Psoas muscle (tissue), 8 donors: ENCODE measurements around the gene RDX. TPM values are rescaled to one million over a fixed set of nuclear protein-coding genes. Genes with fewer than 3 reads are reported as not detected.

Experiments
- ATAC-seq, 4 donors: fragments of 200-7000 bp; cut with Tn5 transposase; one replicate each; pipeline ENCODE4 v1.9.1; 2020; ENCODE audit warnings: moderate library complexity in 3 of 4, mild to moderate bottlenecking in 2 of 4
- DNase-seq, 2 donors: peaks; one replicate each; pipeline ENCODE4 v3.0.0-alpha.2; 2020
- H3K27ac ChIP-seq: fragments of 200-600 bp; one replicate; pipeline ENCODE4 v1.8.0; 2022
- H3K27me3 ChIP-seq, 3 donors: fragments of 200-600 bp in 1 of 3; one replicate each; pipeline versions ENCODE4 v1.6.1 to v1.8.0; 2013 to 2022; ENCODE audit warnings: low read length in 2 of 3, mild to moderate bottlenecking in 2 of 3, moderate library complexity in 1 of 3; ENCODE audit not compliant: insufficient read depth in 3 of 3
- H3K36me3 ChIP-seq, 2 donors: fragments of 200-600 bp in 1 of 2; one replicate each; pipeline versions ENCODE4 v1.6.1 to v1.8.0; 2013 to 2022; ENCODE audit warnings: low read depth in 1 of 2, mild to moderate bottlenecking in 1 of 2, moderate library complexity in 1 of 2; ENCODE audit not compliant: insufficient read depth in 1 of 2
- H3K4me1 ChIP-seq: fragments of 200-600 bp; one replicate; pipeline ENCODE4 v1.8.0; 2022
- H3K4me3 ChIP-seq: fragments of 200-600 bp; one replicate; pipeline ENCODE4 v1.8.0; 2022; ENCODE audit warnings: mild to moderate bottlenecking
- H3K9me3 ChIP-seq: fragments of 200-600 bp; one replicate; pipeline ENCODE4 v1.8.0; 2022
- WGBS, 3 donors: extraction: QIAGEN DNeasy Blood & Tissue Kit; methylation state at CpG; one replicate each; pipeline versions ENCODE4 v1.1.6 to v1.1.7; 2013; 5-methylcytosine and 5-hydroxymethylcytosine counted together
- intact Hi-C, 2 donors: fragments of 100-400 bp; cut with DNase I; formaldehyde crosslinking; loops; one replicate each; pipeline versions ENCODE4 v1.11.0 to v1.14.2; 2022
- polyA plus RNA-seq, 3 donors: library from polyadenylated mRNA; stranded (reverse); fragments of 200-250 nt; gene quantifications; one replicate each; pipeline ENCODE4 v1.2.3, GENCODE V29; 2013
- total RNA-seq, 4 donors: library from RNA; stranded (reverse); fragmentation: NEBNext Ultra II Directional in 2 of 4; extraction: Animal tissue kit (Norgen Biotek cat#: 25700) in 2 of 4; gene quantifications; one replicate each; pipeline versions ENCODE4 v1.2.1 to v1.2.4, GENCODE V29; 2021 to 2023
- TF ChIP-seq, protein P1 (sequence below): fragments of 200-600 bp; IDR thresholded peaks from one replicate; pipeline ENCODE4 v1.8.0; 2022; ENCODE audit warnings: antibody characterized with exemption
- donor health status: healthy with polysubstance abuse.
- donor health status: DM: no; HTN: no; CAD: no; lungs with moderate emphysema.
- donor health status: Bipolar disorder and iron deficiency.
- donor health status: healthy.
- donor health status: DM: yes; HTN: yes; CAD: no.
- donor health status: DM: no; HTN: no; CAD: no.
- donor health status: DM: no; HTN: no; CAD: no.
- donor health status: DM: yes; HTN: yes; CAD: no.

The RDX gene
- total and polyA plus RNA-seq, 7 donors, result 27.8 to 206 (median 115) TPM

DNA sequence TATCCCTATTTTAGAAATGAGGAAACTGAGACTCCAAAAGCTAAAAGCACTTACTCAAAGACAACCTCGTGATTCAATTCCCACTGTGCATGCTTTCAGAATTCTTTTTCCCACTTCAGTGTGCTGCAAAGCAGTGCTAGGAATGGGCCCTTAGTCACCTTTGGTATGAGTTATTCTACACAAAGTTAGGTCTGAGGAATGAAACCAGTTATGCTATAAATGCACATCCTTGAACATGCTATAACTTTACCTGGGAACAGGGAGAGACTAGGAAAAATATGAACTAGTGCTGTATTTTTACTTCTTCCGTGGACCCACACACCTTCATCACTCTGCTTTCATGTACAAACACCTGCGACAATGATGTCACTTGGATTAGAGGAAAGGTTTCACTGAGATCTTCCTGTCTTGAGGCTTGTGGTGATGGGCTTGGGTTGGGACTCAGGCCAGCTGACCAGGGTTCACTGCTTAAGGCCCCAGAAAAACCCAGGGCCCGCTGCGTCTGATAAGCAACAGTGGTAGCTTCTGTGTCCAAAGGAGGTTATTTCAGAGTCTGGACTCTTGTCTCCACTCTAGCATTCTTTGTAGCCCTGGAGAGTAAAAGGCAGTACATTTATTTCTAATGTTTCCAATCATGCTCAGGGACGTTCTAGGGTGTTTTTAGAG, 121.6 kb downstream of the RDX start:
- no peaks in the 10 kb centered on the region for H3K36me3 ChIP-seq
- no peaks in the 10 kb centered on the region for H3K27me3 ChIP-seq
- no peak overlapping the region for H3K4me3 ChIP-seq
- no peak overlapping the region for H3K27ac ChIP-seq
- no peak for DNase-seq
- TF ChIP-seq, protein P1, sequence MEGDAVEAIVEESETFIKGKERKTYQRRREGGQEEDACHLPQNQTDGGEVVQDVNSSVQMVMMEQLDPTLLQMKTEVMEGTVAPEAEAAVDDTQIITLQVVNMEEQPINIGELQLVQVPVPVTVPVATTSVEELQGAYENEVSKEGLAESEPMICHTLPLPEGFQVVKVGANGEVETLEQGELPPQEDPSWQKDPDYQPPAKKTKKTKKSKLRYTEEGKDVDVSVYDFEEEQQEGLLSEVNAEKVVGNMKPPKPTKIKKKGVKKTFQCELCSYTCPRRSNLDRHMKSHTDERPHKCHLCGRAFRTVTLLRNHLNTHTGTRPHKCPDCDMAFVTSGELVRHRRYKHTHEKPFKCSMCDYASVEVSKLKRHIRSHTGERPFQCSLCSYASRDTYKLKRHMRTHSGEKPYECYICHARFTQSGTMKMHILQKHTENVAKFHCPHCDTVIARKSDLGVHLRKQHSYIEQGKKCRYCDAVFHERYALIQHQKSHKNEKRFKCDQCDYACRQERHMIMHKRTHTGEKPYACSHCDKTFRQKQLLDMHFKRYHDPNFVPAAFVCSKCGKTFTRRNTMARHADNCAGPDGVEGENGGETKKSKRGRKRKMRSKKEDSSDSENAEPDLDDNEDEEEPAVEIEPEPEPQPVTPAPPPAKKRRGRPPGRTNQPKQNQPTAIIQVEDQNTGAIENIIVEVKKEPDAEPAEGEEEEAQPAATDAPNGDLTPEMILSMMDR, result no peak
- H3K9me3 ChIP-seq, result no peaks in the 10 kb centered on the region
- 69 to 75% (median 74%) methylated on average over 6 of the region's 6 CpGs for WGBS, 3 donors
- intact Hi-C loops, result loop anchor here in 1 of 2 donors (10.0 kb wide), 1 partner anchor 230 kb away; no protein-coding TSS in a partner anchor
- peaks cover 6% of the 10 kb centered on the region for H3K4me1 ChIP-seq
- peak in 1 of 4 donors; percentile 6 for ATAC-seq

DNA sequence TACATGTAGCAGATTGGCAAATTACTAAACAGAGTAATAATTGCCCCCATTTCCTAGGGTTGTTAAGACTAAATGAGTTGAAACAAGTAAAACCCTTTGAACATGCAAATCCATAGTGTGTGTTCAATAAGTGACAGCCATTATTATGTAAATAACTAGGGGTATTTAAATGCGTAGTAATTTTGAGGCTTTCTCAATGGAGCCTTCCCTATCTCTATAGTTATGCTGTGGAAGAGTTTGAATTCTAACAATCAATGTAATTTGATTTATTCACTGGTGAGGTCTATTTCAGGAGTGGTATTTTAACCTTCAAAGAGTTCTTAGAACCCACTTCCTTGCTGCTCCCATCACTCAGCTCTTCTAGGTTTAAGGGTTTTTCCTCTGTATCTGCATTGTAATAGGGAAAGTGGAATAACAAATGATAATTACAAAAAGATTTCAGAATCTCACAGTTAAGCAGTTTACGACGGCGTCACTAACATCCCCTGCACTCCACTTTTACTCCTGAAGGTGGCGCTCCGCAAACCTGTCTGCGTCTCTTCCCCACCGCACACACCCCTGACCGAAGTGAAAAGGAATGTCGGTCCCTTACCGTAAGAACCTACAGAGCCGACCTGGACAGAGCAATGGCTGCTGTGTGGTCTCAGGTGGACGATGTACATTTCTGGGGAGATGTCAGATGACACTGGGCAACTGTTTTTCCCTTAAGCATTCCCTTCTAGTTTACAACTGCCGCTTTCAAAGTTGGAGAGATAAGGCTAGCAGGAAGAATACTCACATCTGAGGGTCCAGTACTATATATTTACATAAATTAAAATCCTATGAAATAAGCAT, 122.4 kb downstream of the RDX start:
- intact Hi-C loops, result loop anchor here in 1 of 2 donors (10.0 kb wide), 1 partner anchor 229 kb away; no protein-coding TSS in a partner anchor
- 12 to 17% (median 13%) methylated on average over 14 of the region's 14 CpGs for WGBS, 3 donors
- Histone ChIP-seq H3K9me3 (no peaks in the 10 kb centered on the region), H3K27me3 (no peaks in the 10 kb centered on the region), H3K4me3 (no peak overlapping the region), H3K4me1 (peaks cover 6% of the 10 kb centered on the region), H3K36me3 (no peaks in the 10 kb centered on the region), H3K27ac (no peak overlapping the region)
- TF ChIP-seq, protein P1, result peak; percentile 63
- ATAC-seq (peak; percentile 71 to 89 (median 80)), DNase-seq (peak; percentile 57 to 76)

DNA sequence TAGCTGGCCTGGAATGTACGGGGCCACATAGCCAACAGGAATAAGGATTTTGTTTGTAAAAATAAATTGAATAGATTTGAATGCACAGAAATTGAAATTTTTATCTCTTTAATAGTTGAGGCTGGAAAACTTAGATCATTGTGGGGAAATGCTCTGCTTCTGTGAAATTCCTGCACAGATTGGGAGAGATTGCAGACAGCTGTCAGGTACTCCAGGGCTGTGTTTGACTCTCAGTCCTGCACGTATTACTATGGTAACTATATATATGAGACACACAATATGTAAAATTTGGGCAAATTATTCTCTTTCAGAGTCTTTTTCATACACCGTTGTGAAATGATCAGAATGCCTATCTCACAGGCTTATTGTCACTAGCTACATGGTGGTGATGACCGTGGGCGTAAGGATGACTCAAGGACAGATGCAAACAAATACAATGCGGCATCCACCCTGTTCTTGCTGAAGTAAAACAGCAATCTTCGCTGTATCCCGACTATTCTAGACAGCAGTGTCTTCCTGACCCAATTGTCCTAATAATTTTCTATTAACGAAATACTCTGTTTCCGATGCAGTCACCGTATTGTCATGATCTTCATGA, 123.8 kb downstream of the RDX start:
- no peak overlapping the region for H3K4me3 ChIP-seq
- 83 to 96% (median 86%) methylated on average over 11 of the region's 11 CpGs for WGBS, 3 donors
- DNase-seq (no peak), ATAC-seq (no peak)
- no peaks in the 10 kb centered on the region for H3K36me3 ChIP-seq
- intact Hi-C loops, result loop anchor here in 1 of 2 donors (10.0 kb wide), 1 partner anchor 228 kb away; no protein-coding TSS in a partner anchor
- TF ChIP-seq, protein P1, result no peak
- no peak overlapping the region for H3K27ac ChIP-seq
- no peaks in the 10 kb centered on the region for H3K27me3 ChIP-seq
- H3K9me3 ChIP-seq, result no peaks in the 10 kb centered on the region
- peaks cover 6% of the 10 kb centered on the region for H3K4me1 ChIP-seq

DNA sequence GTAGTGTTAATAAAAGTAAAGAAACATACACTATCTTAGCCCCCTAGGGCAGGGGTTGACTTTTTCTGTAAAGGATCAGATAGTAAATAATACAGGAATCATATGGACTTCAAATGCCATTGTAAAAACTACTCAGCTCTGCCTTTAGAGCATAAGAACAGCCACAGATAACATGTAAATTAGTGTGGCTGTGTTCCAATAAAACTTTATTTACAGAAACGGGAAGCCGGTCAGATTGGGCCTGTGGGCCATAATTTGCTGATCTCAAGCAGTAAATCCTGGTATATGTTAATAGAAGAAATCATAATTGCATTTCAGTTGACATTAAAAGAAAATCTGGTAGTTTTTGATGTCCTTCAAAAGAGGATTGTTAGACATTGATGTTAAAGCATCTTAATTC, 126.7 kb downstream of the RDX start:
- TF ChIP-seq, protein P1, result no peak
- WGBS, 3 donors, result 70 to 78% (median 77%) methylated on average over 2 of the region's 2 CpGs
- no peak for ATAC-seq

More for the DNA sequence above, 126.7 kb downstream of the RDX start:
- intact Hi-C loops, result loop anchor here in 1 of 2 donors (10.0 kb wide), 1 partner anchor 225 kb away; no protein-coding TSS in a partner anchor
- no peak overlapping the region for H3K4me3 ChIP-seq
- no peaks in the 10 kb centered on the region for H3K9me3 ChIP-seq
- peaks cover 6% of the 10 kb centered on the region for H3K4me1 ChIP-seq
- H3K27ac ChIP-seq, result no peak overlapping the region
- peaks cover 4 to 18% of the 10 kb centered on the region in 2 donors for H3K36me3 ChIP-seq
- H3K27me3 ChIP-seq, result no peaks in the 10 kb centered on the region
- no peak for DNase-seq
